Measurements from ENCODE around the gene B3GNT2. TPM values are rescaled to one million over a fixed set of nuclear protein-coding genes. Genes with fewer than 3 reads are reported as not detected.

B3GNT2 gene
- polyA plus RNA-seq, 1 of the 3 experiments (the other 2 are of a cell fraction) = 6.3 TPM

GRCh38 chr2:62197011-62197924, 1.4 kb downstream of the B3GNT2 start:
- Histone ChIP-seq H3K79me2 (ENCODE audit: insufficient read depth) (peaks cover 55% of the 10 kb centered on the region), H3K27me3 (ENCODE audit: insufficient read depth) (no peaks in the 10 kb centered on the region), H3K4me3 (ENCODE audit: low read depth in 2 of 2, low read length in 1 of 2) (peak overlapping the region; percentile 70 to 98), H2AFZ (ENCODE audit: low read depth) (no peak overlapping the region), H3K4me2 (peak overlapping the region; percentile 94), H4K20me1 (ENCODE audit: insufficient read depth) (peaks cover 9% of the 10 kb centered on the region), H3K9me3 (no peaks in the 10 kb centered on the region), H3K9me2 (no peaks in the 10 kb centered on the region), H3K9ac (peak overlapping the region; percentile 76; the same call in 1 of the 2 replicates), H3K4me1 (ENCODE audit: control insufficient read depth in 1 of 2, insufficient read depth in 2 of 2, low read depth in 1 of 2, low read length in 1 of 2) (peaks cover 3 to 18% of the 10 kb centered on the region in 2 experiments; a peak in 2 of 4 replicates), H3K27ac (ENCODE audit: low read depth in 2 of 2, low read length in 1 of 2) (peak overlapping the region in 1 of 2 experiments; percentile 81; a peak in 2 of 4 replicates), H3K36me3 (replicated peaks in 1 of 2; ENCODE audit: control insufficient read depth in 1 of 2, insufficient read depth in 2 of 2, low read length in 1 of 2) (no peaks in the 10 kb centered on the region), H3F3A (replicated peaks; ENCODE audit: insufficient read depth) (no peaks in the 10 kb centered on the region)
- POLR2A ChIA-PET = interaction anchor here (0.7 to 1.0 kb wide), 2 partner anchors 108 to 112 kb away, joined by 3 read pairs; no protein-coding TSS in a partner anchor
- CTCF ChIA-PET = interaction anchor here (0.6 to 1.6 kb wide), 8 partner anchors 21 to 212 kb away, joined by 3 to 6 read pairs (median 4); no protein-coding TSS in a partner anchor
- TF ChIP-seq MXI1 (IDR thresholded peaks at IDR 0.05; ENCODE audit: low read depth, low read length) (peak; percentile 84), RAD21 (IDR thresholded peaks at IDR 0.05; ENCODE audit: low read length) (peak; percentile 39), RXRA (IDR thresholded peaks at IDR 0.05; ENCODE audit: borderline replicate concordance, low read depth) (no peak), IRF3 (IDR thresholded peaks at IDR 0.05; ENCODE audit: low read depth, low read length) (no peak), MAX (IDR thresholded peaks at IDR 0.05; ENCODE audit: low read depth) (no peak), FOXM1 (IDR thresholded peaks at IDR 0.05; ENCODE audit: low read depth) (no peak), ELF1 (IDR thresholded peaks at IDR 0.05) (no peak), RCOR1 (IDR thresholded peaks at IDR 0.05; ENCODE audit: low read length) (no peak), JUND (IDR thresholded peaks at IDR 0.05) (no peak), CTCF (IDR thresholded peaks at IDR 0.05) (peak; percentile 25; the same call in 1 of the 2 replicates), TEAD4 (IDR thresholded peaks at IDR 0.05; ENCODE audit: borderline replicate concordance, insufficient read depth) (no peak), YY1 (IDR thresholded peaks at IDR 0.05; ENCODE audit: low read depth) (no peak), SMC3 (IDR thresholded peaks at IDR 0.05; ENCODE audit: low read depth, low read length) (no peak), POLR2AphosphoS5 (IDR thresholded peaks at IDR 0.05; ENCODE audit: low read depth, low read length) (no peak)
- DNase-seq = peak; percentile 68
- 3% methylated on average over 36 of the region's 48 CpGs for WGBS (ENCODE audit: low lambda C conversion rate)
